DMS53 treated with DMSO at 0.1 percent for 48 hours (cell line): ENCODE results near the gene GRK3.
"Not testable (repeated sequence)": the region's sequence is repeated elsewhere in the genome, so short reads cannot be mapped to it uniquely, and the experiment has no call there.

Experiments
- DNase-seq: peaks from one replicate; lab custom pipeline; 2025; ENCODE audit not compliant: unreplicated experiment; lab: John Stamatoyannopoulos, UW

The GRK3 gene

GRCh38 chr22:25570486-25570885 is 6.0 kb downstream of the GRK3 start:
- DNase-seq: no peak

- not testable (repeated sequence) for DNase-seq
Observed at GRCh38 chr22:25571969-25572707, 7.7 kb downstream of the GRK3 start.

GRCh38 chr22:25572708-25573171 is 8.3 kb downstream of the GRK3 start:
- no peak for DNase-seq

GRCh38 chr22:25573841-25574240 is 9.4 kb downstream of the GRK3 start:
- no peak for DNase-seq

GRCh38 chr22:25574736-25575135 is 10.3 kb downstream of the GRK3 start:
- DNase-seq: no peak

- not testable (repeated sequence) for DNase-seq
Observed at GRCh38 chr22:25575674-25576392, 11.4 kb downstream of the GRK3 start.

- not testable (repeated sequence) for DNase-seq
Observed at GRCh38 chr22:25581452-25581851, 17.0 kb downstream of the GRK3 start.

- no peak for DNase-seq
Observed at GRCh38 chr22:25582946-25583345, 18.5 kb downstream of the GRK3 start.

- DNase-seq: not testable (repeated sequence)
Observed at GRCh38 chr22:25584993-25585392, 20.5 kb downstream of the GRK3 start.

GRCh38 chr22:25589664-25590063 is 25.2 kb downstream of the GRK3 start:
- DNase-seq: not testable (repeated sequence)

GRCh38 chr22:25593323-25593722 is 28.8 kb downstream of the GRK3 start:
- DNase-seq: not testable (repeated sequence)

GRCh38 chr22:25598609-25599008 is 34.1 kb downstream of the GRK3 start:
- no peak for DNase-seq

- no peak for DNase-seq
Observed at GRCh38 chr22:25602445-25602844, 38.0 kb downstream of the GRK3 start.

- no peak for DNase-seq
Observed at GRCh38 chr22:25602916-25603315, 38.4 kb downstream of the GRK3 start.

GRCh38 chr22:25605146-25605545 is 40.7 kb downstream of the GRK3 start:
- DNase-seq: not testable (repeated sequence)

GRCh38 chr22:25605565-25605964 is 41.1 kb downstream of the GRK3 start:
- not testable (repeated sequence) for DNase-seq

GRCh38 chr22:25611284-25611683 is 46.8 kb downstream of the GRK3 start:
- DNase-seq: not testable (repeated sequence)

- not testable (repeated sequence) for DNase-seq
Observed at GRCh38 chr22:25613131-25613530, 48.7 kb downstream of the GRK3 start.

- DNase-seq: not testable (repeated sequence)
Observed at GRCh38 chr22:25613558-25613957, 49.1 kb downstream of the GRK3 start.

- DNase-seq: not testable (repeated sequence)
Observed at GRCh38 chr22:25614791-25615190, 50.3 kb downstream of the GRK3 start.

GRCh38 chr22:25621986-25622385 is 57.5 kb downstream of the GRK3 start:
- no peak for DNase-seq

- no peak for DNase-seq
Observed at GRCh38 chr22:25623310-25623734, 58.8 kb downstream of the GRK3 start.
